B cell (primary cell): ENCODE data around the gene PTH2.

ENCODE experiments used
- EZH2 ChIP-seq: IDR thresholded peaks from 2 replicates; pipeline ENCODE4 v1.6.1; 2012; ENCODE audit warnings: borderline replicate concordance, low read depth, mild to moderate bottlenecking, moderate library complexity, low read length; ENCODE audit not compliant: insufficient read depth, poor library complexity, severe bottlenecking
- TF ChIP-seq, protein P1 (sequence below): fragments of 200-600 bp; IDR thresholded peaks from one replicate; pipeline ENCODE4 v1.8.0; 2022; ENCODE audit warnings: antibody characterized with exemption, mild to moderate bottlenecking

DNA sequence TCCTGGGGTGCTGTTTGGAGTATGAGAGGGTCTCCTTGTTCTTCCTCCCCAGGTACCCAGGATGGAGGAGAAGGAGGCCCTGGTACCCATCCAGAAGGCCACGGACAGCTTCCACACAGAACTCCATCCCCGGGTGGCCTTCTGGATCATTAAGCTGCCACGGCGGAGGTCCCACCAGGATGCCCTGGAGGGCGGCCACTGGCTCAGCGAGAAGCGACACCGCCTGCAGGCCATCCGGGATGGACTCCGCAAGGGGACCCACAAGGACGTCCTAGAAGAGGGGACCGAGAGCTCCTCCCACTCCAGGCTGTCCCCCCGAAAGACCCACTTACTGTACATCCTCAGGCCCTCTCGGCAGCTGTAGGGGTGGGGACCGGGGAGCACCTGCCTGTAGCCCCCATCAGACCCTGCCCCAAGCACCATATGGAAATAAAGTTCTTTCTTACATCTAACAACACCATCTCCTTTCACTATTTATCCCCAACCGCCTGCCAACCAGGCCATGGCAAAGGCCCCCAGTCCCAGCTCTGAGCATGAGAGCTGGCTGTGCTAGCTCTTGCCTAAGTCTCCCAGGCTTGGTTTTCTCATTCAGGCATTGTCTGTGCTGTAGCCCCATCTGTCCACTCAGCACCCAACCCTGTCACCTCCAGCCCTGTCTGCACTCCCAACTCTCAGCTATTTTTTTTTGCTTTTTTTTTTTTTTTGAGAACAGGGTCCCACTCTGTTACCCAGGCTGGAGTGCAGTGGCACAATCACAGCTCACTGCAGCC lies 48.4 kb downstream of the PTH2 start:
- TF ChIP-seq, protein P1, sequence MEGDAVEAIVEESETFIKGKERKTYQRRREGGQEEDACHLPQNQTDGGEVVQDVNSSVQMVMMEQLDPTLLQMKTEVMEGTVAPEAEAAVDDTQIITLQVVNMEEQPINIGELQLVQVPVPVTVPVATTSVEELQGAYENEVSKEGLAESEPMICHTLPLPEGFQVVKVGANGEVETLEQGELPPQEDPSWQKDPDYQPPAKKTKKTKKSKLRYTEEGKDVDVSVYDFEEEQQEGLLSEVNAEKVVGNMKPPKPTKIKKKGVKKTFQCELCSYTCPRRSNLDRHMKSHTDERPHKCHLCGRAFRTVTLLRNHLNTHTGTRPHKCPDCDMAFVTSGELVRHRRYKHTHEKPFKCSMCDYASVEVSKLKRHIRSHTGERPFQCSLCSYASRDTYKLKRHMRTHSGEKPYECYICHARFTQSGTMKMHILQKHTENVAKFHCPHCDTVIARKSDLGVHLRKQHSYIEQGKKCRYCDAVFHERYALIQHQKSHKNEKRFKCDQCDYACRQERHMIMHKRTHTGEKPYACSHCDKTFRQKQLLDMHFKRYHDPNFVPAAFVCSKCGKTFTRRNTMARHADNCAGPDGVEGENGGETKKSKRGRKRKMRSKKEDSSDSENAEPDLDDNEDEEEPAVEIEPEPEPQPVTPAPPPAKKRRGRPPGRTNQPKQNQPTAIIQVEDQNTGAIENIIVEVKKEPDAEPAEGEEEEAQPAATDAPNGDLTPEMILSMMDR, result no peak
- no peak for TF ChIP-seq EZH2
